GM06990 (cell line): Measurements from ENCODE around the gene AGAP1.

Source experiments
- DNase-seq: peaks from one replicate; pipeline ENCODE4 v3.0.0-alpha.2; 2011; ENCODE audit not compliant: insufficient read length; ENCODE audit errors: extremely low read depth
- H3K27me3 ChIP-seq: replicated peaks from 2 replicates; pipeline ENCODE4 v1.6.0; 2011; ENCODE audit warnings: low read length; ENCODE audit not compliant: control insufficient read depth, insufficient read depth
- H3K36me3 ChIP-seq: 2 replicates; pipeline ENCODE4 v1.5.1; 2011; ENCODE audit warnings: low read length; ENCODE audit not compliant: control insufficient read depth, insufficient read depth
- H3K4me3 ChIP-seq: replicated peaks from 2 replicates; pipeline ENCODE4 v1.5.1; 2011; ENCODE audit warnings: low read depth, mild to moderate bottlenecking, control low read depth, low read length
- TF ChIP-seq, protein P1 (sequence below): IDR thresholded peaks from 2 replicates; pipeline ENCODE4 v1.5.1; 2011; ENCODE audit warnings: low read length, control low read depth, mild to moderate bottlenecking, inconsistent platforms; ENCODE audit not compliant: insufficient read depth, poor library complexity, severe bottlenecking

Gene AGAP1

DNA sequence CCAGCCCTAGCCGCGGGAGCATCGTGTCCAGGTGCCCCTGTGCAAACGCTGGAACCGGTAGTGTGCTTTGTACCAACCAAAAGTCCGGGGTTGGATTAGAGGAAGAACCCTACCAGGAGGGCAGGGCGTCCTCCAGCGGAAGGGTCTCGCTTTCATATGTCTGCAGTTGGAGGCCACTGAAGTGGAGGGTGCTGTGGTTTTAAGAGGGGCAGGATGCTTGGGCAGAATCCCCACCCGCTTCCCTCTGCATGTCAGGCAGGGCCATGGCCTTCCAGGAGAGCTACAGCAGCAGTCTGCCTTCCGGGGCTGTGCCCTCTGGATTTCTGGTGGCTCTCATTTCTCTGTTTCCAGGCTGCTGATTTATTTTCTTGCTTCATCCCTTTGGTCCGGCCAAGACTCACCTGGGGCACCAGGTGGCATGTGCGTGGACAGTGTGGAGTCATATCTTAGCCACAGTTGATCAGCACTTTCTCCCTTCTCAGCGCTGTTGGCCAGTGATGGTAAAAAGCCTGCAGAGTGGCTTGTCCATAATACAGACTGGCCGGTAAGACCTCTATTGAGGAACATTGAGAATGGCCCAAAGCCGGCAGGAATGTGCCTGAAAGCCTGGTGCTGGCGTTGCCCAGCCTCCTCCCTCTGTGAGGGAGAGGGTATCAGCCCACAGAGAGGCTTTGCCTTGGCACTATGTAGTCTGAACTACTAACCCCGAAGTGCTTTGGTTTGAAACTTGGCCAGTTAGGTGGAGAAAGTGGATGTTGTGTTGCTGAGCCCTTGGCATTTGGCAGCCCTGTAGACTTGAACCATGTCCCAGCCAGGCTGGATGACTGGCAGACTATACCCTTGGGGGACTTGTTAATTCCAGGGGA, 1.8 kb downstream of the AGAP1 start:
- DNase-seq: no peak
- TF ChIP-seq, protein P1, sequence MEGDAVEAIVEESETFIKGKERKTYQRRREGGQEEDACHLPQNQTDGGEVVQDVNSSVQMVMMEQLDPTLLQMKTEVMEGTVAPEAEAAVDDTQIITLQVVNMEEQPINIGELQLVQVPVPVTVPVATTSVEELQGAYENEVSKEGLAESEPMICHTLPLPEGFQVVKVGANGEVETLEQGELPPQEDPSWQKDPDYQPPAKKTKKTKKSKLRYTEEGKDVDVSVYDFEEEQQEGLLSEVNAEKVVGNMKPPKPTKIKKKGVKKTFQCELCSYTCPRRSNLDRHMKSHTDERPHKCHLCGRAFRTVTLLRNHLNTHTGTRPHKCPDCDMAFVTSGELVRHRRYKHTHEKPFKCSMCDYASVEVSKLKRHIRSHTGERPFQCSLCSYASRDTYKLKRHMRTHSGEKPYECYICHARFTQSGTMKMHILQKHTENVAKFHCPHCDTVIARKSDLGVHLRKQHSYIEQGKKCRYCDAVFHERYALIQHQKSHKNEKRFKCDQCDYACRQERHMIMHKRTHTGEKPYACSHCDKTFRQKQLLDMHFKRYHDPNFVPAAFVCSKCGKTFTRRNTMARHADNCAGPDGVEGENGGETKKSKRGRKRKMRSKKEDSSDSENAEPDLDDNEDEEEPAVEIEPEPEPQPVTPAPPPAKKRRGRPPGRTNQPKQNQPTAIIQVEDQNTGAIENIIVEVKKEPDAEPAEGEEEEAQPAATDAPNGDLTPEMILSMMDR: no peak
- no peaks in the 10 kb centered on the region for H3K36me3 ChIP-seq
- no peaks in the 10 kb centered on the region; the same call in 1 of the 2 replicates for H3K27me3 ChIP-seq
- H3K4me3 ChIP-seq: peak overlapping the region; percentile 22

DNA sequence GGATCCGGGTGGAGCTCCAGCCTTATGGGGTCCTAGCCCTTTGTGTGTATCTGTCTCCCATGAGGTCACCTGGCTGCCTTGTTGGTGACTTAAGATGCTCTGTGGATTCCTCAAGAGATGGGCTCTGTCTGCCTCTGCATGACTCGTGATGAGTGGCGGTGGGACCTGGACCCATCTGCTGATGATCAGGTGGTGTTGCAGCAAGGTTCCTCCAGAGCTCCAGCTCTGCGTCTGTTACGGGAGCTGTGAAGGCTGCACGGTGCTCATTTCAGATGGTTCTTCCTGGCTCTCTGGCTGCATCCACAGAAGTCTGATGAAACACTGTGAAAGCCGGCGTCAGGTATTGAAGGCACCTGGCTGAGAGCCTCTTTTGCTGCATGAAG, 2.4 kb downstream of the AGAP1 start:
- no peak for DNase-seq
- H3K27me3 ChIP-seq: no peaks in the 10 kb centered on the region; the same call in 1 of the 2 replicates
- TF ChIP-seq, protein P1: no peak
- H3K36me3 ChIP-seq: no peaks in the 10 kb centered on the region
- no peak overlapping the region for H3K4me3 ChIP-seq

DNA sequence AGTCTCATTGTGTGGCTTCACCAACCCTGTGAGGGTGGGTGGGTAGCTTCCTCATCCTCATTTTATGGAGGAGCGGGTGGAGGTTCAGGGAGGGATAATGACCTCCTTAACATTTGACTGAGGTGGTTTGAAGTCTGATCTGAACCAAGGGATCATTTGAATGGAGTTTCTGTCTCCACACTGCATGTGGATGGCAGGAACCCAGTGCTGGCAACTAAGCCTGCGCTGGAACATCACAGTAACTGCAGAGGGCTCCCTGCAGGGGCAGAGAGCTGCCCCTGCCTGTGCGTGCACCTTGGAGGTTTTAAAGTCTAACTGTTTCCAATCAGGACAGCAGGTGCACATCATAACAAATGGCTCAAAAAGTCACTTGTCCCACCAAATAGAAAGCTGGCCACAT, 3.3 kb downstream of the AGAP1 start:
- TF ChIP-seq, protein P1: no peak
- no peaks in the 10 kb centered on the region for H3K36me3 ChIP-seq
- no peaks in the 10 kb centered on the region; the same call in 1 of the 2 replicates for H3K27me3 ChIP-seq
- no peak for DNase-seq
- no peak overlapping the region for H3K4me3 ChIP-seq

DNA sequence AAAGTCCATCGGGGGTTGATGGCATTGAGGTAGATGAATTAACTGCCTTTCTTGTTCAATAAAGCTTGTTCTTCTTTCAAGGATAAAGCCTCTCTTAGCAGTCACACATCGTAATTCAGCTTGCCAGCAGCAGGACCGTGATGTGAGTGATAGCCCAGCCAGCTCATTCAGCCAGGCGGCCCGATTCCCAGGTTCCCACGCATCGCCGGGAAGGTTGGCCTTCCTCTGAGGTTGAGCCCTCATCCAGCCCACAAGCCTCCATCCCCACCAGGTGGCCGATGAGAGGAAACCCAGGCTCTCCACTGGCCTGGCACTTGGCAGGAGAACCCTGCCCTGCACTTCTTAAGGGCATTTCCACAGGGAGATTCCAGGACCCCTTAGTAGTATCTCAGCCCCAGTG, 4.7 kb downstream of the AGAP1 start:
- no peak overlapping the region for H3K4me3 ChIP-seq
- no peak for DNase-seq
- H3K36me3 ChIP-seq: no peaks in the 10 kb centered on the region
- TF ChIP-seq, protein P1: no peak
- H3K27me3 ChIP-seq: no peaks in the 10 kb centered on the region; the same call in 1 of the 2 replicates

DNA sequence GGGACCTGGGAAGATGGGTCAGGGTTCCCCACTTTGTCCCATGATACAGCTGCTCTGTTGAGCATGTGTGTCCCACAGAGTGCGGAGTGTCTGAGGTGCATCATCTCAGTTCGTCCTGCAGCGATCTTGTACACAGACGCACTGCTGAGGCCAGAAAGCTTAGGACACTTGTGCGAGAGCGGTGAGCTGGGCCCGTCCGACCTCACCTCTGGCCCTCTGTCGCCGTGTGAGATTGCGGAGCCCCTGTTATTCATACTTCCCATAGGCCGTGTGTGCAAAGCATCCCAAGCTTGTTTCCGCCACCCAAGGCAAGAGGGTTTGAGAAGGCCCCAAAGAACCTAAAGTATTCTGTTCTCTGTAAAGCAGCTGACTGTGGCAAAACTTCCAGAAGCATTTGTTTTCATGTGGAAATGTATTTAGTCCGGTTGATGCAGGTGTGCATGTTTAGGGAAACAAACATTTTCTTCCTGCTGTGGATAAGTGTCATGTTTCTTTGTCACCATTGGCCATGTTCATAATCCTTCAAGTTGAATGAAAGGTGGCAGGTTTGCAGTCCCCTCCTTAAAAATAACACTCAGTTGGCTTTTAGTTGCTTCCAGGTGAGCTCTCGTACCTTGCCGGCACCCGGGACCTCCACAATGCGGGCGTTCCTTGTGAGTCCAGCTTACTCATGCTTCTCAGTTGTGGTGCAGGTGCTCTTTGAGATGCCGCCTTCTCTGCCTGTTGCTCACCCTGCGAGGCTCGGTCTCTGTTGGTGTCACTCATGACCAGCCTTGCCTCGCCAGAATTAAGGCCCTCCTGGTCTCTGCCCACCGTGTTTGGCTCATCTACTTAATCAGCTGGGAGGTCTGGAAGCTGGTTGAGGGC, 5.3 kb downstream of the AGAP1 start:
- no peaks in the 10 kb centered on the region; the same call in 1 of the 2 replicates for H3K27me3 ChIP-seq
- H3K4me3 ChIP-seq: no peak overlapping the region
- DNase-seq: no peak
- TF ChIP-seq, protein P1: no peak
- H3K36me3 ChIP-seq: no peaks in the 10 kb centered on the region
